HCT116 (cell line): ENCODE results near the gene ZBTB12. TPM values are rescaled to one million over a fixed set of nuclear protein-coding genes. Genes with fewer than 3 reads are reported as not detected.

Experiments
- ATAC-seq: fragments of 200-7000 bp; cut with Tn5 transposase; 2 replicates; pipeline ENCODE4 v1.9.1; 2020; ENCODE audit warnings: mild to moderate bottlenecking, moderate library complexity
- BruUV-seq: library from RNA; stranded (reverse); fragments of 400-500 nt; replicated peaks from 2 replicates; lab custom pipeline; 2021; lab: Mats Ljungman, UMichigan
- CTCF ChIA-PET: fragments of 300-600 bp; sonication (Branson Sonifier 250); formaldehyde crosslinking; loops from one replicate; lab custom pipeline; 2021; ENCODE audit warnings: antibody characterized with exemption; lab: Charles Lee
- POLR2A ChIA-PET: fragments of 300-600, 350-600 bp; sonication (Branson Sonifier 250); formaldehyde crosslinking; loops from one replicate; lab custom pipeline; 2021; ENCODE audit warnings: antibody characterized with exemption; lab: Charles Lee
- RAD21 ChIA-PET, 2 experiments: fragments of 300-600 bp; sonication (Branson Sonifier 250); formaldehyde crosslinking; loops; one replicate each; lab custom pipeline; 2023; ENCODE audit warnings: low total read pairs in 2 of 2; ENCODE audit not compliant: uncharacterized antibody in 2 of 2, unreplicated experiment in 2 of 2, low non-redundant PET in 1 of 2; lab: Charles Lee
- DNase-seq: peaks from one replicate; pipeline ENCODE4 v3.0.0-alpha.2; 2010; ENCODE audit warnings: low read depth, low spot score
- H2AFZ ChIP-seq: fragments of 200-600 bp; shearing (Covaris generic), sonication (generic); 2 replicates; pipeline ENCODE4 v1.6.1; 2017; ENCODE audit warnings: low read depth, mixed run types, mixed read lengths, antibody characterized with exemption, low read length; ENCODE audit not compliant: poor library complexity, severe bottlenecking
- H3K27ac ChIP-seq: 2 replicates; pipeline ENCODE4 v1.5.1; 2012; ENCODE audit warnings: low read depth, low read length
- H3K27me3 ChIP-seq: fragments of 200-600 bp; sonication (generic); 2 replicates; pipeline ENCODE4 v1.6.1; 2016; ENCODE audit warnings: mixed run types, low read length, mixed read lengths; ENCODE audit not compliant: insufficient read depth
- H3K36me3 ChIP-seq, 2 experiments: fragments of 200-500 bp in 1 of 2; fragments of 200-600 bp in 1 of 2; sonication (Bioruptor generic) in 1 of 2; sonication (generic) in 1 of 2; 2 replicates each; pipeline versions ENCODE4 v1.5.1 to v1.6.1; 2014 to 2016; ENCODE audit warnings: low read length in 2 of 2, inconsistent platforms in 1 of 2, mixed read lengths in 1 of 2, mixed run types in 1 of 2; ENCODE audit not compliant: insufficient read depth in 2 of 2, control insufficient read depth in 1 of 2
- H3K4me1 ChIP-seq, 2 experiments: fragments of 200-600 bp in 1 of 2; sonication (generic) in 1 of 2; 2 replicates each; pipeline versions ENCODE4 v1.5.1 to v1.6.1; 2012 to 2017; ENCODE audit warnings: low read length in 2 of 2, inconsistent platforms in 1 of 2, mild to moderate bottlenecking in 1 of 2, mixed read lengths in 1 of 2, mixed run types in 1 of 2, moderate library complexity in 1 of 2; ENCODE audit not compliant: insufficient read depth in 2 of 2, control insufficient read depth in 1 of 2
- H3K4me2 ChIP-seq: fragments of 200-600 bp; sonication (generic); 2 replicates; pipeline ENCODE4 v1.6.1; 2017; ENCODE audit warnings: mixed run types, low read length, mixed read lengths
- H3K4me3 ChIP-seq, 2 experiments: fragments of 200-600 bp in 1 of 2; sonication (generic) in 1 of 2; replicated peaks in 1 of 2; 2 replicates each; pipeline ENCODE4 v1.5.1; 2011 to 2016; ENCODE audit warnings: low read length in 2 of 2, control low read depth in 1 of 2, low read depth in 1 of 2, mild to moderate bottlenecking in 1 of 2, mixed read lengths in 1 of 2, mixed run types in 1 of 2
- H3K79me2 ChIP-seq: fragments of 200-600 bp; sonication (generic); 2 replicates; pipeline ENCODE4 v1.6.1; 2017; ENCODE audit warnings: mild to moderate bottlenecking, mixed run types, low read length, moderate library complexity, mixed read lengths; ENCODE audit not compliant: insufficient read depth
- H3K9ac ChIP-seq: fragments of 200-600 bp; sonication (generic); 2 replicates; pipeline ENCODE4 v1.6.1; 2016; ENCODE audit warnings: low read length, mixed read lengths
- H3K9me2 ChIP-seq: fragments of 200-600 bp; sonication (generic), shearing (Covaris generic); 2 replicates; pipeline ENCODE4 v1.6.1; 2017; ENCODE audit warnings: mixed run types, mild to moderate bottlenecking, moderate library complexity; ENCODE audit not compliant: insufficient read depth
- H3K9me3 ChIP-seq, 2 experiments: fragments of 200-500 bp in 1 of 2; fragments of 200-600 bp in 1 of 2; sonication (Bioruptor generic) in 1 of 2; sonication (generic) in 1 of 2; 2 replicates each; pipeline ENCODE4 v1.6.1; 2014 to 2017; ENCODE audit warnings: low read length in 2 of 2, mixed read lengths in 2 of 2, inconsistent platforms in 1 of 2, low read depth in 1 of 2, mild to moderate bottlenecking in 1 of 2, mixed run types in 1 of 2, moderate library complexity in 1 of 2; ENCODE audit not compliant: control insufficient read depth in 1 of 2, insufficient read depth in 1 of 2
- H4K20me1 ChIP-seq: fragments of 200-600 bp; sonication (generic), shearing (Covaris generic); 2 replicates; pipeline ENCODE4 v1.6.1; 2017; ENCODE audit warnings: mixed run types, mild to moderate bottlenecking, moderate library complexity; ENCODE audit not compliant: insufficient read depth
- ATF3 ChIP-seq: IDR thresholded peaks from 2 replicates; pipeline ENCODE4 v1.6.1; 2012
- CEBPB ChIP-seq: IDR thresholded peaks from 2 replicates; pipeline ENCODE4 v1.6.1; 2012; ENCODE audit warnings: low read depth
- POLR2AphosphoS5 ChIP-seq: IDR thresholded peaks from 2 replicates; pipeline ENCODE4 v1.6.1; 2011; ENCODE audit warnings: mild to moderate bottlenecking, low read depth, low read length, moderate library complexity
- TCF7L2 ChIP-seq: IDR thresholded peaks from 2 replicates; pipeline ENCODE4 v1.7.0; 2011; ENCODE audit warnings: borderline replicate concordance, inconsistent platforms; ENCODE audit not compliant: insufficient read depth, insufficient read length; ENCODE audit errors: extremely low read depth
- ZFX ChIP-seq: fragments of 450-650 bp; IDR thresholded peaks from 2 replicates; pipeline ENCODE4 v1.6.1; 2017
- ZNF274 ChIP-seq: fragments of 200-500 bp; sonication (Bioruptor generic); IDR thresholded peaks from 2 replicates; pipeline ENCODE4 v1.6.1; 2014; ENCODE audit warnings: mild to moderate bottlenecking, low read depth, low read length, inconsistent platforms
- intact Hi-C: fragments of 100-400 bp; cut with micrococcal nuclease; formaldehyde crosslinking; loops from 2 replicates; pipeline ENCODE4 v1.10.0; 2022
- total RNA-seq: library from RNA; stranded (reverse); gene quantifications from one replicate; pipeline ENCODE4 v1.2.1, GENCODE V29; 2021; ENCODE audit not compliant: unreplicated experiment
- TF ChIP-seq, protein P1 (sequence below): IDR thresholded peaks from 2 replicates; pipeline ENCODE4 v1.6.1; 2012
- TF ChIP-seq, protein P2 (sequence below): IDR thresholded peaks from 2 replicates; pipeline ENCODE4 v1.6.1; 2011; ENCODE audit warnings: mild to moderate bottlenecking, low read length, moderate library complexity; ENCODE audit not compliant: insufficient replicate concordance; ENCODE audit errors: extremely low read depth

Gene ZBTB12
- total RNA-seq, 1 experiment from 2014 or later, result 10.3 TPM

GRCh38 chr6:31948753-31949413 lies 47.0 kb upstream of the ZBTB12 start:
- Histone ChIP-seq H3K4me2 (peak overlapping the region; percentile 47), H3K4me3 (no peak overlapping the region), H3K9me3 (no peaks in the 10 kb centered on the region), H3K36me3 (peaks cover 11 to 26% of the 10 kb centered on the region in 2 experiments), H3K4me1 (peaks cover 7 to 31% of the 10 kb centered on the region in 2 experiments; a peak in 3 of 4 replicates), H3K27ac (no peak overlapping the region), H3K9me2 (no peaks in the 10 kb centered on the region; the same call in 1 of the 2 replicates), H3K9ac (no peak overlapping the region), H3K27me3 (no peaks in the 10 kb centered on the region), H3K79me2 (no peaks in the 10 kb centered on the region), H4K20me1 (no peaks in the 10 kb centered on the region), H2AFZ (no peak overlapping the region)
- RAD21 ChIA-PET, result no interaction called here
- TF ChIP-seq TCF7L2 (no peak), POLR2AphosphoS5 (peak; percentile 57), ZFX (no peak), ATF3 (no peak), ZNF274 (no peak), CEBPB (peak; percentile 73)
- TF ChIP-seq, protein P1, sequence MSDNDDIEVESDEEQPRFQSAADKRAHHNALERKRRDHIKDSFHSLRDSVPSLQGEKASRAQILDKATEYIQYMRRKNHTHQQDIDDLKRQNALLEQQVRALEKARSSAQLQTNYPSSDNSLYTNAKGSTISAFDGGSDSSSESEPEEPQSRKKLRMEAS, result peak; percentile 49; the same call in 1 of the 2 replicates
- TF ChIP-seq, protein P2, sequence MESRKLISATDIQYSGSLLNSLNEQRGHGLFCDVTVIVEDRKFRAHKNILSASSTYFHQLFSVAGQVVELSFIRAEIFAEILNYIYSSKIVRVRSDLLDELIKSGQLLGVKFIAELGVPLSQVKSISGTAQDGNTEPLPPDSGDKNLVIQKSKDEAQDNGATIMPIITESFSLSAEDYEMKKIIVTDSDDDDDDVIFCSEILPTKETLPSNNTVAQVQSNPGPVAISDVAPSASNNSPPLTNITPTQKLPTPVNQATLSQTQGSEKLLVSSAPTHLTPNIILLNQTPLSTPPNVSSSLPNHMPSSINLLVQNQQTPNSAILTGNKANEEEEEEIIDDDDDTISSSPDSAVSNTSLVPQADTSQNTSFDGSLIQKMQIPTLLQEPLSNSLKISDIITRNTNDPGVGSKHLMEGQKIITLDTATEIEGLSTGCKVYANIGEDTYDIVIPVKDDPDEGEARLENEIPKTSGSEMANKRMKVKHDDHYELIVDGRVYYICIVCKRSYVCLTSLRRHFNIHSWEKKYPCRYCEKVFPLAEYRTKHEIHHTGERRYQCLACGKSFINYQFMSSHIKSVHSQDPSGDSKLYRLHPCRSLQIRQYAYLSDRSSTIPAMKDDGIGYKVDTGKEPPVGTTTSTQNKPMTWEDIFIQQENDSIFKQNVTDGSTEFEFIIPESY, result no peak
- intact Hi-C loops, result no loop called here
- POLR2A ChIA-PET, result interaction anchor here (0.7 kb wide), 1 partner anchor 10 kb away, joined by 3 read pairs; the partner anchor contains the start of genes NELFE and SKIC2
- ATAC-seq (peak; percentile 34), DNase-seq (no peak)
- TSS peak; percentile 12 for BruUV-seq
- CTCF ChIA-PET, result no interaction called here
